GM19351 (cell line): ENCODE data around the gene P2RX7.
"Not testable (repeated sequence)": the region's sequence is repeated elsewhere in the genome, so short reads cannot be mapped to it uniquely, and the experiment has no call there.

Experiments
- ATAC-seq: cut with Tn5 transposase; IDR thresholded peaks from one replicate; pipeline ENCODE4 v1.9.1; 2021; ENCODE audit warnings: mild to moderate bottlenecking, moderate library complexity; ENCODE audit not compliant: unreplicated experiment

P2RX7 gene

DNA sequence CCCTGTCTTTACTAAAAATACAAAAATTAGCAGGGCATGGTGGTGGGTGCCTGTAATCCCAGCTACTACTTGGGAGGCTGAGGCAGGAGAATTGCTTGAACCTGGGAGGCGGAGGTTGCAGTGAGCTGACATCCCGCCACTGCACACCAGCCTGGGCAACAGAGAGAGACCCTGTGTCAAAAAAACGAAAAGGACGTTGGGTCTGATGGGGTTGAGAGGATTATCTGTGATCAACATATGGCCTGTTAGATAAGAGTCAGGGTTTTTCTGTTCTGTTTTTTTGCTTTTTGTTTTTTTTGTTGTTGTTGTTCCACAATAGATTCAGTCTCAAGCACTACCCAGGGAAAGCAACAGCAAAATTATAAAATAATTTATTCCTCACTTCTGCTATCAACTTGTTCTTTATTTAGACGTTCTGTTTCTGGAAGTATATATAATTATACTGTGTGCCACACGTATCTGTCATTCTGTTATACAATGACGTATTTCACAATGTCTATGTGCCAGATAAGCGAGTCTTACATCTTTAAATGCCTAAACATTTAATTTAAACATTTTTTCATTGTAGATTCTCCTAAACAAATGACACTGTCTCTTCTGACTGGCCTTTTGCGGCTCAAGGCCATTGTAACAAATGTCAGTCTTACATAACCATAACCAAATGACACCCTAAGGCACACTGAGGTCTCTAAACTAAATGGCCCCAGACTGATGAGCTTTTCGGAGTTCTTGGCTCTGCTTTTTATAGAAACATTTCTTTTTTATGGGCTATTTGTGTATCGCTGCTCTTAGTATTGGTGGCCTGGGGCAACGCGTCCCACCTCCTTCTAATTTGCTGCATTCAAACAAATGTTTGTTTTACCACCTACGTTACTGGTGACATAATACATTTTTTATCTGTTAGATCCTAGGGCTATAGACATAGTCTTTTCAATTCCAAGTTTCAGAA is 70.0 kb downstream of the P2RX7 start:
- no peak for ATAC-seq

DNA sequence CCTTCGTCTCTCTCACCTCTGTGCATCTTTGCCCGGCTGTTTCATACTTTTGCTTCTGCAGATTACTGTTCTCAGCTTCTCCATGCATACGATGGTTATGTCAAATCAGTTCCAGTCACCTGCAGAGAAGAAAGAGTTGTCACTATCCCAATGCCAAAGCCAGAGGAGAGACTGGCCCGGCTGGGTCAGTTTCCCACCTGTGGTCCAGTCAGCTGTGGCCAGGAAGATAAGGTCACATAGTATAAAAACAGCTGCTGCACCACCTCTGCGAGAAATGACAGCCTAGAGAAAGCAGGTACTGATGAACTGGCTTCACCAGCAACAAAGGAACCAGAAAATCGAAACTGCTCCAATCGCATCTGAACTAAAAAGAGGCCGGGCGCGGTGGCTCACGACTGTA is 70.8 kb downstream of the P2RX7 start:
- no peak for ATAC-seq

GRCh38 chr12:121205491-121205890 is 72.8 kb downstream of the P2RX7 start:
- no peak for ATAC-seq

DNA sequence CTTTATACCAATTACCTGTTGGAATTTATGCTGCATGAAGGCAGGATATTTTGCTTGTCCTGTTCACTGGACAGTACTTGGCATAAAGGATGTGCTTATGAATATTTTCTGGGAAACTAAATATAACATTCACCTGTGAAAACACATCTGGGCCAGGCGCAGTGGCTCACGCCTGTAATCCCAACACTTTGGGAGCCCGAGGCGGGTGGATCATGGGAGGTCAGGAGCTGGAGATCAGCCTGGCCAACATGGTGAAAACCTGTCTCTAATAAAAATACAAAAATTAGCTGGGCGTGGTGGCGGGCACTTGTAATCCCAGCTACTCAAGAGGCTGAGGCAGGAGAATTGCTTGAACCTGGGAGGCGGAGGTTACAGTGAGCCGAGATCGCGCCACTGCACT is 75.9 kb downstream of the P2RX7 start:
- not testable (repeated sequence) for ATAC-seq

GRCh38 chr12:121209221-121209620 is 76.5 kb downstream of the P2RX7 start:
- ATAC-seq: no peak

DNA sequence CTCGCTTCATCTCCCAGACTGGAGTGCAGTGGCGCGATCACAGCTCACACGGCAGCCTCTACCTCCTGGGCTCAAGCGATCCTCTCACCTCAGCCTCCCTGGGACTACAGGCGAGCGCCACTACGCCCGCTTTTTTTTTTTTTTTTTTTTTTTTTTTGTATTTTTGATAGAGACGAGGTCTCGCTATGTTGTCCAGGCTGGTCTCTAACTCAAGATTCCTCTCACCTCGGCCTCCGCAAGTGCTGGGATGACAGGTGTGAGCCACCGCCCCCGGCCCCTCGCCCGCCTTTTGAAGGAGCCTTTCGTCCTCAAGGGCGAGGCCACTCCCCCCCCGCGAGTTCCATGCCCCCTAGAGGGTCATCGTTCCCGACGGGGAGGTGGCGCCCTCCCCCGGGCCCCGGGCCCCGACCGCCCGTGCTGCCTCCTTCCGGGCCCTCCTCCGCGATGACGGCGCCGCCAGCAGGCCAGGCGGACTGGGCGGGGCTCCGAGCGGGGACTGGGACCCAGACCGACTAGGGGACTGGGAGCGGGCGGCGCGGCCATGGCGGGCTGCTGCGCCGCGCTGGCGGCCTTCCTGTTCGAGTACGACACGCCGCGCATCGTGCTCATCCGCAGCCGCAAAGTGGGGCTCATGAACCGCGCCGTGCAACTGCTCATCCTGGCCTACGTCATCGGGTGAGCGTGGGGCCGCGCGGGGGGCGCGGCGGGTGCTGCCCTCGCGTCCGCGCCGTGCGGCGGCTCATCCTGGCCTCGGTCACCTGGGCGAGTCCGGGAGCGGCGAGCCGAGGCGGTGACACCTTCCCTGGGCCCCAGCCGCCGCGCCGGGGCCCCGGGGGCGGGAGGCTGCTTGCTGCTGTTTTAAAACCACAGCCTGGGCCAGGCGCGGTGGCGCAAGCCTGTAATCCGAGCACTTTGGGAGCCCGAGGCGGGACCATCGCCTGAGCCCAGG is 77.2 kb downstream of the P2RX7 start, which contains the start of gene P2RX4:
Gene P2RX4, plus strand, starts transcription at position 506 of the 949 bp plus-strand sequence. Its CDS starts 36 bp downstream, at position 542.
- peak; percentile 90 for ATAC-seq

- ATAC-seq: no peak
Observed at GRCh38 chr12:121212875-121213274, 80.2 kb downstream of the P2RX7 start.

- ATAC-seq: no peak
Observed at GRCh38 chr12:121214166-121214777, 81.6 kb downstream of the P2RX7 start.

DNA sequence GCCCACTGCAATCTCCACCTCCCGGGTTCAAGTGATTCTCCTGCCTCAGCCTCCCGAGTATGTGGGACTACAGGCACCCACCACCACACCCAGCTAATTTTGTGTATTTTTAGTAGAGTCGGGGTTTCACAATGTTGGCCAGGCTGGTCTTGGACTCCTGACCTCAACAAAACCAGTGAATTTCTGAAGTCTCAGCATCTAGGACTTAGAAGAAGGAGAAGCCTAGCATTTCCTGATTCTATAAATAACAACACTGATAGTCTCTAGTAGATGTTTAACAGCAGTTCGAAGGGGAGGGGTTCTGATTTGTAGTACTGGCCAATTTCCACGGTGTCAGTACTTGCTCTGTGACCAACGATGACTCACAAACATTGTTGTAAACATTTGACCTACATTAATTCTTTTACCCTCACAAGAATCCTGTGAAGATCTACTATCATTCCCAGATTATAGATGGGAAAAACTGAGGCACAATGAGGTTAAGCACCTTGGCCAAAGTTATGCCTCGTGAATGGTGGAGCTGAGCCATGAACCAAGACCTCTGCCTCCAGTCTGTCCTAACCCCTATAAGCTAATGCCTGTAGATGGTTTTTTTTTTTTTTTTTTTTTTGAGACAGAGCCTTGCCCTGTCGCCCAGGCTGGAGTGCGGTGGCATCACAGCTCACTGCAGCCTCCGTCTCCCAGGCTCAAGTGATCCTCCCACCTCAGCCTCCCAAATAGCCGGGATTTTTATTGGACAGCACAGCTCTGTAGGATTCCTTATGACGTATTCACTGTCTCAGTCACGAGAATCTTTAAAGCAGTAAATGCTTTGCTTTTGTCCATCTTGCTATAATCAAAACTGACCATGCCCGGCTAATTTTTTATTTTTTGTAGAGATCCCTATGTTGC is 82.4 kb downstream of the P2RX7 start:
- ATAC-seq: no peak

- ATAC-seq: no peak
Observed at GRCh38 chr12:121216102-121216501, 83.4 kb downstream of the P2RX7 start.

DNA sequence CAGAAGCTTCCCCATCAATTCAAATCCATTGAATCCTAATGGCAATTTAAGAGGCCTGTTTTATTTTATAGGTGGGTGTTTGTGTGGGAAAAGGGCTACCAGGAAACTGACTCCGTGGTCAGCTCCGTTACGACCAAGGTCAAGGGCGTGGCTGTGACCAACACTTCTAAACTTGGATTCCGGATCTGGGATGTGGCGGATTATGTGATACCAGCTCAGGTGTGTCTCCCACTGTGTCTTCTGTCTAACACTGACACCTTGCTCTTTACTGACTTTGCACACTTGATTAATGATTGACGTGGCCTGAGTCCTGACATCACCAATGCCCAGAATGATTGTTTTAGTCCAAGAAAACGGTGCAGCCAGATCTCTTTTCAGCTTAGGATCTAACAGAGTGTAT is 84.4 kb downstream of the P2RX7 start:
- no peak for ATAC-seq

DNA sequence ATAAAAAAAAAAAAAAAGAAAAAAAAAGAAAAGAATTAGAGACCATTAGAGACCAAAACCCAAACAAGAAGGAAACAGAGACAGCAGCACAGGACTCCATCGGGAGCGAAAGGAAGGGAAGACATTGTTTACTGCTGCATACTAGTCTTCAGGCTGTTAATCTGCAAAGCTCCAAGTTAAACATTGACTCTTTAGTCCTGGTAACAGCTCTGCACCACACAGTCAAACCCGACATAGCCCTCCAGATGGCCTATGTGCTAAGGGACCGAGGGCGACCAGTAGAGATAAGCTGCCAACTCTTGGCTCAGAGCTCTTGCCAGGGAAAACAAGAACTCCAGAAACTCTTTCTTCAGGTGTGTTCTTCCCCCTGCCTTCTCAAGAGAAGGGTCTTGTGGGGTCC is 85.1 kb downstream of the P2RX7 start:
- ATAC-seq: no peak

- ATAC-seq: no peak
Observed at GRCh38 chr12:121218588-121219352, 86.1 kb downstream of the P2RX7 start.

GRCh38 chr12:121219353-121219986 is 86.8 kb downstream of the P2RX7 start:
- no peak for ATAC-seq

GRCh38 chr12:121222847-121223246 is 90.2 kb downstream of the P2RX7 start:
- ATAC-seq: no peak

DNA sequence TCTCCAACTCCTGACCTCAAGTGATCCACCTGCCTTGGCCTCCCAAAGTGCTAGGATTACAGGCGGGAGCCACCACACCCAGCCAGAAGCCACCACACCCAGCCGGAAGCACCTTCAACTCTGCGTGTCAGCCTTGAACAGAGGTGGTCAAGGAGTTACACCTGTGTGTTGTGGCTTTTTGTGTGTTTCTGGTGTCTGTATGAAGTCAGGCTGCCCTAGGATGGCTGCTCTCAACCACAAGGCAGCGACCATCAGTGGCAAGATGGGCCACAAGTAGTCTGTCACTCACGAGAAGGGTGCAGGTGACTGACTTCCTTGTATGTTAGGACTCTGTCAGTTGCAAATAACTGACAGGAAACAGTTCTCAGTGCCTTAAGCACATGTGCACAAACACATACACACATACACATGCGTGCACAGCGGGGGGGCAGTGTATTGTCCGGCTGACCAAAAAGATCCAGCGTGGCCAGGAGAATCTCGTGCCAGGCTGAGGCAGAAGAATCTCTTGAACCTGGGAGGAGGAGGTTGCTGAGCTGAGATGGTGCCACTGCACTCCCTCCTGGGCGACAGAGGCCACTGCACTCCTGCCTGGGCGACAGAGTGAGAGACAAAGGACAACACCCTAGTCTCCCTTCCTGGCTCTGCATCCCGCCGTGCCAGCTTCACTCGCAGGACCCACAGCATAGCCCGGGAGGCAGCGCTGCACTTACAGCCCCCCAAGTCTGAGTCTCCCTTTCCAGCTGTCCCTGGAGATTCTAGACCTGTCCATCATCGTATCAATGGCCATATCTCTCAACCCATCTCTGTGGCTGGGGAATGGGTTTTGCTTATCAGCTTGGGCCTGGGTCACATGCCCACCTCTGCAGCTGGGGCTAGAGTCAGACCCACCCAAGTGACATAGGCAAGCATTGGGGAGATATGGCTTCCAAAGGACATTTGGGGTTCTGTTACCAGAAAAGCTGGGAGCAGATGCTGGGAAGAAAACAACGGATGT is 90.9 kb downstream of the P2RX7 start:
- no peak for ATAC-seq

DNA sequence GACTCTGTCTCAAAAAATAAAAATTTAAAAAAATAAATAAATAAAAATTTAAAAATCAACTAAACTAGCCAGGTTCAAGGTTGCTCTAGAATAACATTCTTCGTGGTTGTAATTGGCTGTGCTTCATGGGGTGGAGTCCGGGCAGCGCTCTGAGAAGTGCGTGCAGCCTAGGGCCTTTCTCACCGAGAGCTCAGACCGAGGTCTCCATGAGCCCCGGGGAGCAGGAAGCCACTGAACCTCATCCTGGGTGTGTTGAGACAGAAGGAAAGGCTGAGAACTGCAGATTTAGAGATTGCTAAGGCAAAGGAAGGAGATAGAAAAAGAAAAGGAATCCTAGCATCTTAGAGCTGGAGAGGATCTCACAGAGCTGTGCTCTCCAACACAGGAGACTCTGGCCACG is 91.9 kb downstream of the P2RX7 start:
- no peak for ATAC-seq

DNA sequence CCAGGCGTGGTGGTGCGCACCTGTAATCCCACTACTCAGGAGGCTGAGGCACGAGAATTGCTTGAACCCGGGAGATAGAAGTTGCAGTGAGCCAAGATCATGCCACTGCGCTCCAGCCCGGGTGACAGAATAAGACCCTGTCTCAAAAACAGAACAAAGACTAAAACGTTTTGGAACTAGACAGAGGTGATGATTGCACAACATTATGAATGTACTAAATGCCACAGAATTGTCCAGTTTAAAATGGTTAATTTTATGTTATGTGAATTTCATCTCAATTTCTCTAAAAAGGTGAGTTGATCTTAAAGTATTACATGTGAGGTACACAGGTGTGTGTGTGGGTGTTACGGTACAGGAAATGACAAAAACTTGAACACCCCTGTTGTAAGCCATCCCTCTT is 93.7 kb downstream of the P2RX7 start:
- ATAC-seq: no peak
